Activated T-helper 17 cell treated with anti-CD3 and anti-CD28 coated beads, Interleukin-2, amount 50 U/mL, for 72 hours (primary cell): ENCODE measurements around the gene IRAK3. TPM values are rescaled to one million over a fixed set of nuclear protein-coding genes. Genes with fewer than 3 reads are reported as not detected.
"Not testable (repeated sequence)": the region's sequence is repeated elsewhere in the genome, so short reads cannot be mapped to it uniquely, and the experiment has no call there.

Experiments used
- ATAC-seq: fragments of 150-1000 bp; cut with Tn5 transposase; replicated peaks from 2 replicates; pipeline ENCODE4 v1.10.0; 2021; ENCODE audit warnings: mild to moderate bottlenecking, moderate library complexity
- H3K27ac Mint-ChIP-seq: one replicate; pipeline ENCODE4 v1.8.0; 2022; ENCODE audit warnings: mixed read lengths
- H3K27me3 Mint-ChIP-seq: one replicate; pipeline ENCODE4 v1.8.0; 2022; ENCODE audit warnings: mixed read lengths
- H3K36me3 Mint-ChIP-seq: one replicate; pipeline ENCODE4 v1.8.0; 2022; ENCODE audit warnings: low read depth, mild to moderate bottlenecking, mixed read lengths
- H3K4me1 Mint-ChIP-seq: one replicate; pipeline ENCODE4 v1.8.0; 2022; ENCODE audit warnings: mixed read lengths
- H3K4me3 Mint-ChIP-seq: one replicate; pipeline ENCODE4 v1.8.0; 2022; ENCODE audit warnings: mild to moderate bottlenecking, mixed read lengths
- H3K9me3 Mint-ChIP-seq: one replicate; pipeline ENCODE4 v1.8.0; 2022; ENCODE audit warnings: mixed read lengths
- total RNA-seq, 2 donors: library from RNA; stranded (reverse); gene quantifications; one replicate each; pipeline ENCODE4 v1.2.3, GENCODE V29; 2022

Gene IRAK3
- total RNA-seq, 2 donors from 2014 or later: 1.4 to 1.8 TPM

GRCh38 chr12:66189889-66190288 lies 875 bp downstream of the IRAK3 start:
- no peak for ATAC-seq
- Mint-ChIP-seq H3K27me3 (peaks cover 48% of the 10 kb centered on the region), H3K36me3 (no peaks in the 10 kb centered on the region), H3K9me3 (no peaks in the 10 kb centered on the region), H3K4me1 (no peaks in the 10 kb centered on the region), H3K4me3 (peak overlapping the region; percentile 24), H3K27ac (no peak overlapping the region)

DNA sequence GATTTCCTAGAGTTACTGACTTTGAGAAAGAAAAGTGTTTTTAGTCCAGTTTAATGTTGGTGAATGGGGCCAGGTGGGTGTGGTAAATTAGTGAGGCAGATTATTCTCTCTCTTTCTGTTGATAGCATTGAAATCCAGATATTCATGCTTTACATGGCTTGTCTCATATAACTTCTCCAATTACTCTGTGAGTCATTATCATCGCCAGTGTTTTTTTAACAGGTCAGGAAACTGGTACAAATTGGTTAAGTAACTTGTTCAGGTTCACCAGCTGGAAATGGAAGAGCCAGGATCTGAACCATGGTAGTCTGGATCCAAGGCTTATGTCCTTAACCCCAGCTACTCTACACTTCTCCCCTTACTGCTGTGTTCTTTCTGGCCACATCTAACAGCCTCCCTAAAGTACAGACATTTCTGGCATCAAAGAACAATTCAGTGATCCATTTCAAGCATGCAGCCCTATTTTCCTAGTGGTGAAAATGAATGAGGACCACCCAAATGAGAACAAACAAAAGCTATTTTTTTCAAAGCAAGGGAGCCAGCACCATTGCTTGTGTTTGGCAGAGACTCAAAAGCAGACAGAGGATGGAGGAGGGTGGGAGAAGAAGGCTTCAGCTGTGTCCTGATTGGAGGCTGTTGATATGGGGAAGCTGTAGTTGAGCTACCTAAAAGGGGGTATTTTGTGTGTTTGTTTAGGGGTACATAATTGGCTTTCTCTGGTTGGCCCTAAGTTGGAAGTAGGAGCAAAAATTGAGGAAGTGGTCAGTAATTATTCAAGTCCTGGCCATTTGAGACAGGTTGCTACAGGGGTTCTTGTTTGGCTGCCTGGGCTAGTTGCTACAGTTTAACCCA lies 1.7 kb downstream of the IRAK3 start:
- H3K36me3 Mint-ChIP-seq: no peaks in the 10 kb centered on the region
- ATAC-seq: no peak
- H3K9me3 Mint-ChIP-seq: no peaks in the 10 kb centered on the region
- no peaks in the 10 kb centered on the region for H3K4me1 Mint-ChIP-seq
- H3K4me3 Mint-ChIP-seq: peak overlapping the region; percentile 24
- H3K27me3 Mint-ChIP-seq: peaks cover 51% of the 10 kb centered on the region
- H3K27ac Mint-ChIP-seq: no peak overlapping the region

DNA sequence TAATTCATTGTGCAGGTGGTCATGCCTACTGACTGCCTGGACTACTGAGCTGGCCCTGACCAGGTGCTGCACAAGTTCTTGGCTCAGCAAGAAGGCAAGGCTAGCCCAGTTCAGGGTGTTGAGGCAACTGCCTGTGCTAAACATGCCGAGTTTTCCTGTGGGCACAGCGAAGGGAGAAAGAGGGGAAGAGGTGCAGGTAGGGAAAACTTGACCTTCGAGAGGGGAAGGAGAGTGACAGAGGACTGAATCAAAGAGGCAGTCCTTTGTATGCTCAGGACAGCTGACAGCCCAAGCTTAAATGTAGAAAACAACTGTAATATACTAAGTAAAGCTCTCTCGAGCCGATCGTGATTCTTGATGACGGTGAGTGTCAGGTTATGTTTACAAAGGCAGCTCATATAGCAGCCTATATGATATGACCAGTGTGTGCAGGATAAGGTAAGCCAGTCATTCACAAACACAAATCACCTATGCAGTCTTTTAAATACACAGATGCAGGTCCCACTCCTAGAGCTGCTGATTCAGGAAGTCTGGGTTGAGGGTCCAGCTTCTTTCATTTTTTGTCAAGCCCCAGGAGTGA lies 2.6 kb downstream of the IRAK3 start:
- H3K4me1 Mint-ChIP-seq: no peaks in the 10 kb centered on the region
- H3K36me3 Mint-ChIP-seq: no peaks in the 10 kb centered on the region
- peaks cover 47% of the 10 kb centered on the region for H3K27me3 Mint-ChIP-seq

GRCh38 chr12:66194122-66194521 lies 5.1 kb downstream of the IRAK3 start:
- H3K27me3 Mint-ChIP-seq: peaks cover 41% of the 10 kb centered on the region

More for the DNA sequence above, 2.6 kb downstream of the IRAK3 start:
- ATAC-seq: no peak
- Mint-ChIP-seq H3K4me3 (no peak overlapping the region), H3K9me3 (no peaks in the 10 kb centered on the region), H3K27ac (no peak overlapping the region)

GRCh38 chr12:66195242-66195641 lies 6.2 kb downstream of the IRAK3 start:
- Mint-ChIP-seq H3K4me1 (peaks cover 3% of the 10 kb centered on the region), H3K4me3 (no peak overlapping the region), H3K9me3 (no peaks in the 10 kb centered on the region), H3K27me3 (peaks cover 41% of the 10 kb centered on the region), H3K27ac (no peak overlapping the region), H3K36me3 (no peaks in the 10 kb centered on the region)
- no peak for ATAC-seq

More at GRCh38 chr12:66194122-66194521, 5.1 kb downstream of the IRAK3 start:
- Mint-ChIP-seq H3K36me3 (no peaks in the 10 kb centered on the region), H3K4me3 (no peak overlapping the region), H3K4me1 (peaks cover 3% of the 10 kb centered on the region), H3K27ac (no peak overlapping the region), H3K9me3 (no peaks in the 10 kb centered on the region)
- ATAC-seq: no peak

DNA sequence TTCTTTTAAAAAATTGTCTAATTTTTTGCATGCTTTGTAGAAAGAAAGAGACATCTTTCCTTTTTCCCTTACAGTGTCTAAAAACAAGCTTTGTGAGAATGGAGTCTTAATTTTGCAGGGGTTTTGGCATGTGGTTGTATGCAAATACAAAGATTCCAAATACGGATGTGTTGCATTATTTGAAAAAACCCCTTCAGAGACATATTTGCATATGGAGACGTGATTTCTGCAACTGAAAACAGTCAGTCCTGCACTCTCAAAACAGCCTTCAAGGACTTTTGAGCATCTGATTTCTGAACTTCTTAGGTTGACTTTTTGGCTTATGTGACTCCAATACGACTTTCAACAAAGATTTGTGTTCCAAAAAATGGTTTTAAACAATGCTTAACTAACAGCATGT lies 7.8 kb downstream of the IRAK3 start:
- Mint-ChIP-seq H3K27me3 (peaks cover 31% of the 10 kb centered on the region), H3K9me3 (no peaks in the 10 kb centered on the region), H3K36me3 (no peaks in the 10 kb centered on the region), H3K27ac (peak overlapping the region; percentile 81), H3K4me3 (peak overlapping the region; percentile 78), H3K4me1 (peaks cover 3% of the 10 kb centered on the region)
- ATAC-seq: peak; percentile 98

DNA sequence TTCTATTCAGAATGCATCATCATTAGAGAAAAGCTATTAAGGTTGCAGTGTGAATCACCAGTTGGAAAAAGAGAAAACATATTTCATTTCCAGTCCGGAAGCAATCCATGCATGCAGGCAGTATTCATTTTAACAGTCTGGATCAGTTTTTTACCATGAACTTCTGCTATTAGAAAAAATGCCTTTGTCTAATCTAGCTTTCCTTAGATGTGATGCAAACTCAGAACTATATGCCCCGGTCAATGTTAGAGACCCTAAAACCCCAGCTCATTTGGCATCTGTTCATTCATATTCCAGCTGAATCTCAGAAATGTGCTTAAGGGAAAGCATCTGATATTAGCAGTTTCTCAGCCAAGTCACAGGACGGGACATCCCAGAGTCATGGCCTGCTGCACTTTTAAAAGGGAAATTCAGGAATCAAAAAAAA lies 8.5 kb downstream of the IRAK3 start:
- peaks cover 3% of the 10 kb centered on the region for H3K4me1 Mint-ChIP-seq
- no peaks in the 10 kb centered on the region for H3K9me3 Mint-ChIP-seq
- no peaks in the 10 kb centered on the region for H3K36me3 Mint-ChIP-seq
- no peak for ATAC-seq
- H3K27me3 Mint-ChIP-seq: peaks cover 31% of the 10 kb centered on the region
- H3K27ac Mint-ChIP-seq: peak overlapping the region; percentile 81
- peak overlapping the region; percentile 78 for H3K4me3 Mint-ChIP-seq

- Mint-ChIP-seq H3K4me1 (peaks cover 4% of the 10 kb centered on the region), H3K27me3 (peaks cover 27% of the 10 kb centered on the region), H3K27ac (no peak overlapping the region), H3K4me3 (no peak overlapping the region), H3K36me3 (no peaks in the 10 kb centered on the region), H3K9me3 (no peaks in the 10 kb centered on the region)
- ATAC-seq: no peak
These were observed 10.1 kb downstream of the IRAK3 start for GRCh38 chr12:66199141-66199540.

- peaks cover 13% of the 10 kb centered on the region for H3K4me1 Mint-ChIP-seq
These were observed 11.0 kb downstream of the IRAK3 start for GRCh38 chr12:66199831-66200509.

GRCh38 chr12:66203820-66204219 lies 14.8 kb downstream of the IRAK3 start:
- H3K4me3 Mint-ChIP-seq: peak overlapping the region; percentile 35
- peaks cover 6% of the 10 kb centered on the region for H3K27me3 Mint-ChIP-seq
- no peaks in the 10 kb centered on the region for H3K9me3 Mint-ChIP-seq
- H3K27ac Mint-ChIP-seq: peak overlapping the region; percentile 77
- H3K36me3 Mint-ChIP-seq: no peaks in the 10 kb centered on the region
- peak; percentile 93 for ATAC-seq
- H3K4me1 Mint-ChIP-seq: peaks cover 10% of the 10 kb centered on the region

More at GRCh38 chr12:66199831-66200509, 11.0 kb downstream of the IRAK3 start:
- Mint-ChIP-seq H3K27ac (no peak overlapping the region), H3K36me3 (no peaks in the 10 kb centered on the region), H3K9me3 (no peaks in the 10 kb centered on the region), H3K4me3 (no peak overlapping the region), H3K27me3 (peaks cover 21% of the 10 kb centered on the region)
- ATAC-seq: no peak

DNA sequence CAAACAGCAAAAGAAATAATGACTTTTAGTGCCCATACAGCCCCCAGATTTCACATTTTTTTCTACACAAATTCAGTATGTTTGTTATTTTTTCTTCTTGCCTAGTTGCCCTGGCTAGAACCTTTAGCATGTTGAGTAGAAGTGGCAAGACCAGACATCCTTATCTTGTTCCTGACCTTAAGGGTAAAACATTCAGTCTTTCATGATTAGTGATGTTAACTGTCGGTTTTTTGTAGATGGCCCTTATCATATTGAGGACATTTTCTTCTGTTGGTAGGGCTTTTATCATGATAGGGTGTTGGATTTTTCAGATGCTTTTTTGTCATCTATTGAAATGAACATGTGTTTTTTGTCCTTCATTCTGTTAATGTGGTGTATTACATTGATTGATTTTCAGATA lies 17.1 kb downstream of the IRAK3 start:
- H3K27ac Mint-ChIP-seq: no peak overlapping the region
- no peaks in the 10 kb centered on the region for H3K9me3 Mint-ChIP-seq
- H3K4me1 Mint-ChIP-seq: peaks cover 10% of the 10 kb centered on the region
- H3K36me3 Mint-ChIP-seq: no peaks in the 10 kb centered on the region
- peaks cover 12% of the 10 kb centered on the region for H3K27me3 Mint-ChIP-seq
- ATAC-seq: no peak
- H3K4me3 Mint-ChIP-seq: no peak overlapping the region

GRCh38 chr12:66210840-66211239 lies 21.8 kb downstream of the IRAK3 start:
- no peak overlapping the region for H3K27ac Mint-ChIP-seq
- H3K27me3 Mint-ChIP-seq: peaks cover 25% of the 10 kb centered on the region
- H3K4me1 Mint-ChIP-seq: peaks cover 6% of the 10 kb centered on the region
- H3K9me3 Mint-ChIP-seq: no peaks in the 10 kb centered on the region
- peaks cover 4% of the 10 kb centered on the region for H3K36me3 Mint-ChIP-seq
- ATAC-seq: no peak
- H3K4me3 Mint-ChIP-seq: no peak overlapping the region

DNA sequence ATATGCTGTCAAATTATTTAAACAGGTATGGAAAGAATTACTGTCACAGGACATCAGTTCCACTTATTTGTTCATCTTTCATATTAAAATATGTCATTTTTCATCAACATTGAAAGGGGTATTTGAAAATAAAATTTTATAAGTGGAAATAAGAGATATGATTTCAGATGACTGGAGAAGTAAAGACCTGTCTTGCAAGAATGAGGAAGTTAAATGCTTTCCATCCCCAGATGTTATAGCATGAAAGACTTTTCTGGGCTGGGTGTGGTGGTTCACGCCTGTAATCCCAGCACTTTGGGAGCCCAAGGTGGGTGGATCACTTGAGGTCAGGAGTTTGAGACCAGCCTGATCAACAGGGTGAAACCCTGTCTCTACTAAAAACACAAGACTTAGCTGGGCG lies 22.6 kb downstream of the IRAK3 start:
- H3K27ac Mint-ChIP-seq, H3K4me1 Mint-ChIP-seq, H3K36me3 Mint-ChIP-seq, H3K4me3 Mint-ChIP-seq, H3K9me3 Mint-ChIP-seq, ATAC-seq: not testable (repeated sequence)
- peaks cover 25% of the 10 kb centered on the region for H3K27me3 Mint-ChIP-seq

DNA sequence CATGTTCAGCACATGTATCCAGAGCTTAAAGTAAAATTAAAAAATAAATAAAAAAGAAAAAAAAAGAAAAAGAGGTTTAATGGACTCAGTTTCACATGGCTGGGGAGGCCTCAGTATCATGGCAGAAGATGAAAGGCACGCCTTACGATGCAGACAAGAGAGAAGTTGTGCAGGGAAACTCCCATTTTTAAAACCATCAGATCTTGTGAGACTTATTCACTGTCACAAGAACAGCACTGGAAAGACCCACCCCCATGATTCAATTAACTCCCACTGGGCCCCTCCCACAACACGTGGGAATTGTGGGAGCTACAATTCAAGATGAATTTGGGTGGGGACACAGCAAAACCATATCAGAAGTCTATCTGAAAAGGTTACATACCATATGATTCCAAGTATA lies 24.0 kb downstream of the IRAK3 start:
- not testable (repeated sequence) for H3K9me3 Mint-ChIP-seq, ATAC-seq, H3K36me3 Mint-ChIP-seq, H3K4me1 Mint-ChIP-seq, H3K4me3 Mint-ChIP-seq, H3K27ac Mint-ChIP-seq
- peaks cover 25% of the 10 kb centered on the region for H3K27me3 Mint-ChIP-seq
